K562 (cell line): Measurements from ENCODE around the gene LSM11. TPM values are rescaled to one million over a fixed set of nuclear protein-coding genes. Genes with fewer than 3 reads are reported as not detected.

Experiments used
- COPS2 ChIP-seq: fragments of 450-650 bp; conservative IDR thresholded peaks from 2 replicates; pipeline ENCODE4 v1.6.1; 2016; ENCODE audit warnings: mild to moderate bottlenecking, moderate library complexity
- HLTF ChIP-seq: fragments of 450-650 bp; IDR thresholded peaks from 2 replicates; pipeline ENCODE4 v1.6.1; 2016
- KDM2B ChIP-seq: fragments of 250-450 bp; sonication (Bioruptor Pico); IDR thresholded peaks from 2 replicates; pipeline ENCODE4 v1.8.0; 2021; ENCODE audit warnings: mild to moderate bottlenecking, moderate library complexity
- KLF13 ChIP-seq: fragments of 450-650 bp; IDR thresholded peaks from 2 replicates; pipeline ENCODE4 v1.6.1; 2016; ENCODE audit warnings: missing genetic modification characterization, low read depth, mild to moderate bottlenecking, missing compliant biosample characterization, moderate library complexity, borderline replicate concordance
- NR2C2 ChIP-seq, 2 experiments: fragments of 200-800 bp in 1 of 2; sonication (Bioruptor generic) in 1 of 2; sonication (generic) in 1 of 2; formaldehyde crosslinking in 1 of 2; IDR thresholded peaks; 2 replicates each; pipeline versions ENCODE4 v1.6.1 to v1.8.0; 2016 to 2022; ENCODE audit warnings: mild to moderate bottlenecking in 1 of 2, missing compliant biosample characterization in 1 of 2, missing genetic modification characterization in 1 of 2, missing genetic modification reagents in 1 of 2
- PHB2 ChIP-seq: fragments of 450-650 bp; IDR thresholded peaks from 2 replicates; pipeline ENCODE4 v1.6.1; 2017; ENCODE audit warnings: low read depth
- POLR3A ChIP-seq: IDR thresholded peaks from 2 replicates; pipeline ENCODE4 v1.6.1; 2011; ENCODE audit warnings: borderline replicate concordance, mild to moderate bottlenecking, moderate library complexity; ENCODE audit not compliant: insufficient read length, insufficient read depth; ENCODE audit errors: extremely low read depth
- PTBP1 ChIP-seq: fragments of 200-400 bp; formaldehyde crosslinking; IDR thresholded peaks from 2 replicates; pipeline ENCODE4 v1.6.1; 2017; ENCODE audit warnings: low read depth, low read length
- RHOXF2B ChIP-seq: fragments of 250-450 bp; sonication (Bioruptor Pico); conservative IDR thresholded peaks from 2 replicates; pipeline ENCODE4 v1.5.1; 2021
- THRAP3 ChIP-seq: fragments of 450-650 bp; IDR thresholded peaks from 2 replicates; pipeline ENCODE4 v1.6.1; 2016; ENCODE audit warnings: mild to moderate bottlenecking, inconsistent platforms, borderline replicate concordance
- ZNF146 ChIP-seq: IDR thresholded peaks from one replicate; pipeline ENCODE4 v1.6.1; 2018; ENCODE audit warnings: missing compliant biosample characterization; ENCODE audit not compliant: unreplicated experiment
- ZNF668 ChIP-seq: fragments of 250-450 bp; sonication (Bioruptor Pico); IDR thresholded peaks from 2 replicates; pipeline ENCODE4 v1.8.0; 2022; ENCODE audit warnings: mild to moderate bottlenecking, inconsistent platforms
- polyA plus RNA-seq, 8 experiments: library from polyadenylated mRNA; depleted of rRNA in 4 of 8; stranded (reverse) in 5 of 8; unstranded in 3 of 8; fragments of >200 nt; fragmentation: Nextera tagmentation in 2 of 8; fragmentation: Illumina TruSeq in 1 of 8; extraction: Ambion mirVana in 2 of 8; extraction: Trizol in 1 of 8; gene quantifications; 2 replicates each; pipeline versions ENCODE4 v1.2.1 to v1.2.3, GENCODE V29; 2011 to 2014; ENCODE audit warnings: inconsistent platforms in 1 of 8, missing spikeins in 1 of 8
- total RNA-seq, 7 experiments: library from RNA; depleted of rRNA in 6 of 7; stranded (reverse); fragments of >200 nt in 6 of 7; fragmentation: Illumina TruSeq in 2 of 7; extraction: Trizol in 2 of 7; gene quantifications; 2 replicates each; pipeline versions ENCODE4 v1.2.1 to v1.2.3, GENCODE V29; 2011 to 2021; ENCODE audit warnings: low replicate concordance in 1 of 7
- TF ChIP-seq, protein P1 (sequence below): fragments of 450-650 bp; IDR thresholded peaks from 2 replicates; pipeline ENCODE4 v1.6.1; 2017; ENCODE audit warnings: antibody characterized with exemption, mild to moderate bottlenecking
- TF ChIP-seq, protein P2 (sequence below): fragments of 450-650 bp; IDR thresholded peaks from 2 replicates; pipeline ENCODE4 v1.6.1; 2016; ENCODE audit warnings: borderline replicate concordance
- TF ChIP-seq, protein P3 (sequence below): fragments of 450-650 bp; formaldehyde crosslinking; IDR thresholded peaks from 2 replicates; pipeline ENCODE4 v1.4.0; 2022; ENCODE audit warnings: missing genetic modification characterization
- TF ChIP-seq, protein P4 (sequence below), 2 experiments: fragments of 450-650 bp; IDR thresholded peaks; 2 replicates each; pipeline ENCODE4 v1.6.1; 2016

Gene LSM11
- total and polyA plus RNA-seq, 9 of the 15 experiments (the other 6 are each of a cell fraction or from before 2014, with no cell fraction given) = 1.8 to 9.4 (median 4.7) TPM

DNA sequence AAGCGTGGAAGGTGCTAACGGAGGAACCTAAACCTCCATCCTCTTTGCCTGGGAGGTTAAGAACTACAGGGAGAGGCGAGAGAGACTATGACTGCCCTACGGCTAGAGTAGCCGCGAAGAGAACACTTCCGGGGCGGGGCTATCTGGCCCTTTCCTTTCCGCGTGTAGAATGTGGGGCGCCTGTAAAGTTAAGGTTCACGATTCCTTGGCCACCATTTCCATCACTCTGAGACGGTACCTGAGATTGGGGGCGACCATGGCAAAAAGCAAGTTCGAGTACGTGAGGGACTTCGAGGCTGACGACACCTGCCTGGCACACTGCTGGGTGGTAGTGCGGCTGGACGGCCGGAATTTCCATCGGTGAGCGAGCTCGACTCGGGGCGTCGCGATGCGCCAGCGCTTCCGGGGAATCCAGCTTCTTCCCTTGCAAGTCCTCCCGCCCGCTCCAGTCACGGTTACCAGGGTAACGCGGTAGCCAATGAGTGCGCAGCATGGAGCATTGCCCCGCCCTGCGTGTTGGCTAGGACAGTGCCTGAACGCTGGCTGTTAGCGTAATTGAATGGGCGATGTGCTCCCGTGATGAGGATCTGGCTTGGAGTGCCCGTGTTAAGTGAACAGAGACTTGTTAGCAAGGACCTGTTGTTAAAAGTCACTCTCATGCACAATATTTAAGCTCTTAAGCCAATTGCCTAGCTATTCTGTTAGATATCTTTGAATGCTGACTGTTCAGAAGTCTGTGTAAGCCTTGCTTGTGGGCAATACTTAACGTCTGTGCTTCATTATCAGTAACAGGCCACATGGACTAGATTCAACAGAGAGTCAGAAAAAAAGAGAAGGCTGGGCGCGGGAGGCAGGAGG, 12.0 kb upstream of the LSM11 start, which contains the start of gene THG1L (continued):
- TF ChIP-seq, protein P1, sequence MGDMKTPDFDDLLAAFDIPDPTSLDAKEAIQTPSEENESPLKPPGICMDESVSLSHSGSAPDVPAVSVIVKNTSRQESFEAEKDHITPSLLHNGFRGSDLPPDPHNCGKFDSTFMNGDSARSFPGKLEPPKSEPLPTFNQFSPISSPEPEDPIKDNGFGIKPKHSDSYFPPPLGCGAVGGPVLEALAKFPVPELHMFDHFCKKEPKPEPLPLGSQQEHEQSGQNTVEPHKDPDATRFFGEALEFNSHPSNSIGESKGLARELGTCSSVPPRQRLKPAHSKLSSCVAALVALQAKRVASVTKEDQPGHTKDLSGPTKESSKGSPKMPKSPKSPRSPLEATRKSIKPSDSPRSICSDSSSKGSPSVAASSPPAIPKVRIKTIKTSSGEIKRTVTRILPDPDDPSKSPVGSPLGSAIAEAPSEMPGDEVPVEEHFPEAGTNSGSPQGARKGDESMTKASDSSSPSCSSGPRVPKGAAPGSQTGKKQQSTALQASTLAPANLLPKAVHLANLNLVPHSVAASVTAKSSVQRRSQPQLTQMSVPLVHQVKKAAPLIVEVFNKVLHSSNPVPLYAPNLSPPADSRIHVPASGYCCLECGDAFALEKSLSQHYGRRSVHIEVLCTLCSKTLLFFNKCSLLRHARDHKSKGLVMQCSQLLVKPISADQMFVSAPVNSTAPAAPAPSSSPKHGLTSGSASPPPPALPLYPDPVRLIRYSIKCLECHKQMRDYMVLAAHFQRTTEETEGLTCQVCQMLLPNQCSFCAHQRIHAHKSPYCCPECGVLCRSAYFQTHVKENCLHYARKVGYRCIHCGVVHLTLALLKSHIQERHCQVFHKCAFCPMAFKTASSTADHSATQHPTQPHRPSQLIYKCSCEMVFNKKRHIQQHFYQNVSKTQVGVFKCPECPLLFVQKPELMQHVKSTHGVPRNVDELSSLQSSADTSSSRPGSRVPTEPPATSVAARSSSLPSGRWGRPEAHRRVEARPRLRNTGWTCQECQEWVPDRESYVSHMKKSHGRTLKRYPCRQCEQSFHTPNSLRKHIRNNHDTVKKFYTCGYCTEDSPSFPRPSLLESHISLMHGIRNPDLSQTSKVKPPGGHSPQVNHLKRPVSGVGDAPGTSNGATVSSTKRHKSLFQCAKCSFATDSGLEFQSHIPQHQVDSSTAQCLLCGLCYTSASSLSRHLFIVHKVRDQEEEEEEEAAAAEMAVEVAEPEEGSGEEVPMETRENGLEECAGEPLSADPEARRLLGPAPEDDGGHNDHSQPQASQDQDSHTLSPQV = 0 out of 2 replicates have a peak, but pooled peaks have one; percentile 36
- TF ChIP-seq PHB2 (no peak), COPS2 (no peak), PTBP1 (no peak), RHOXF2B (CRISPR knock-in tag) (no peak), POLR3A (no peak), KLF13 (no peak), KDM2B (CRISPR knock-in tag) (no peak), ZNF668 (CRISPR knock-in tag) (no peak), NR2C2 (CRISPR knock-in tag; IDR thresholded peaks at IDR 0.05) (peak; percentile 81), NR2C2 (tag; IDR thresholded peaks at IDR 0.05) (peak; percentile 98), HLTF (no peak), THRAP3 (no peak), ZNF146 (CRISPR knock-in tag) (no peak)
- TF ChIP-seq, protein P2, sequence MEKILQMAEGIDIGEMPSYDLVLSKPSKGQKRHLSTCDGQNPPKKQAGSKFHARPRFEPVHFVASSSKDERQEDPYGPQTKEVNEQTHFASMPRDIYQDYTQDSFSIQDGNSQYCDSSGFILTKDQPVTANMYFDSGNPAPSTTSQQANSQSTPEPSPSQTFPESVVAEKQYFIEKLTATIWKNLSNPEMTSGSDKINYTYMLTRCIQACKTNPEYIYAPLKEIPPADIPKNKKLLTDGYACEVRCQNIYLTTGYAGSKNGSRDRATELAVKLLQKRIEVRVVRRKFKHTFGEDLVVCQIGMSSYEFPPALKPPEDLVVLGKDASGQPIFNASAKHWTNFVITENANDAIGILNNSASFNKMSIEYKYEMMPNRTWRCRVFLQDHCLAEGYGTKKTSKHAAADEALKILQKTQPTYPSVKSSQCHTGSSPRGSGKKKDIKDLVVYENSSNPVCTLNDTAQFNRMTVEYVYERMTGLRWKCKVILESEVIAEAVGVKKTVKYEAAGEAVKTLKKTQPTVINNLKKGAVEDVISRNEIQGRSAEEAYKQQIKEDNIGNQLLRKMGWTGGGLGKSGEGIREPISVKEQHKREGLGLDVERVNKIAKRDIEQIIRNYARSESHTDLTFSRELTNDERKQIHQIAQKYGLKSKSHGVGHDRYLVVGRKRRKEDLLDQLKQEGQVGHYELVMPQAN = peak; percentile 92
- TF ChIP-seq, protein P3, sequence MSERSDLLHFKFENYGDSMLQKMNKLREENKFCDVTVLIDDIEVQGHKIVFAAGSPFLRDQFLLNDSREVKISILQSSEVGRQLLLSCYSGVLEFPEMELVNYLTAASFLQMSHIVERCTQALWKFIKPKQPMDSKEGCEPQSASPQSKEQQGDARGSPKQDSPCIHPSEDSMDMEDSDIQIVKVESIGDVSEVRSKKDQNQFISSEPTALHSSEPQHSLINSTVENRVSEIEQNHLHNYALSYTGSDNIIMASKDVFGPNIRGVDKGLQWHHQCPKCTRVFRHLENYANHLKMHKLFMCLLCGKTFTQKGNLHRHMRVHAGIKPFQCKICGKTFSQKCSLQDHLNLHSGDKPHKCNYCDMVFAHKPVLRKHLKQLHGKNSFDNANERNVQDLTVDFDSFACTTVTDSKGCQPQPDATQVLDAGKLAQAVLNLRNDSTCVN (CRISPR knock-in tag) = 0 out of 2 replicates have a peak, but pooled peaks have one; percentile 15
- TF ChIP-seq, protein P4, sequence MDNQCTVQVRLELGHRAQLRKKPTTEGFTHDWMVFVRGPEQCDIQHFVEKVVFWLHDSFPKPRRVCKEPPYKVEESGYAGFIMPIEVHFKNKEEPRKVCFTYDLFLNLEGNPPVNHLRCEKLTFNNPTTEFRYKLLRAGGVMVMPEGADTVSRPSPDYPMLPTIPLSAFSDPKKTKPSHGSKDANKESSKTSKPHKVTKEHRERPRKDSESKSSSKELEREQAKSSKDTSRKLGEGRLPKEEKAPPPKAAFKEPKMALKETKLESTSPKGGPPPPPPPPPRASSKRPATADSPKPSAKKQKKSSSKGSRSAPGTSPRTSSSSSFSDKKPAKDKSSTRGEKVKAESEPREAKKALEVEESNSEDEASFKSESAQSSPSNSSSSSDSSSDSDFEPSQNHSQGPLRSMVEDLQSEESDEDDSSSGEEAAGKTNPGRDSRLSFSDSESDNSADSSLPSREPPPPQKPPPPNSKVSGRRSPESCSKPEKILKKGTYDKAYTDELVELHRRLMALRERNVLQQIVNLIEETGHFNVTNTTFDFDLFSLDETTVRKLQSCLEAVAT (IDR thresholded peaks at IDR 0.05) = no peak
